Common myeloid progenitor, CD34-positive (primary cell): Measurements from ENCODE around the gene SORL1.

ENCODE experiments used
- CTCF ChIA-PET: fragments of 350-600 bp; sonication (Branson Sonifier 250); formaldehyde crosslinking; loops from one replicate; lab custom pipeline; 2021; ENCODE audit warnings: antibody characterized with exemption; lab: Charles Lee
- POLR2A ChIA-PET: fragments of 350-600 bp; sonication (Branson Sonifier 250); formaldehyde crosslinking; loops from one replicate; lab custom pipeline; 2021; ENCODE audit warnings: antibody characterized with exemption; lab: Charles Lee
- DNase-seq, 3 donors: peaks; one replicate each; pipeline versions ENCODE4 v3.0.0 to v3.0.0-alpha.2; 2013
- H3K27ac ChIP-seq, 2 experiments: 1 replicate in 1 of 2; 2 replicates in 1 of 2; pipeline ENCODE4 v1.7.0; 2013; ENCODE audit warnings: inconsistent platforms in 2 of 2, low read length in 2 of 2, mild to moderate bottlenecking in 2 of 2, low read depth in 1 of 2, moderate library complexity in 1 of 2; ENCODE audit not compliant: severe bottlenecking in 2 of 2, insufficient read depth in 1 of 2, poor library complexity in 1 of 2
- H3K27me3 ChIP-seq, 5 experiments: replicated peaks in 2 of 5; 1 replicate in 3 of 5; 2 replicates in 2 of 5; pipeline versions ENCODE4 v1.6.1 to v1.7.0; 2013; ENCODE audit warnings: low read length in 4 of 5, mild to moderate bottlenecking in 2 of 5, moderate library complexity in 2 of 5, inconsistent platforms in 1 of 5; ENCODE audit not compliant: insufficient read depth in 5 of 5, control insufficient read depth in 4 of 5
- H3K36me3 ChIP-seq, 4 experiments: 1 replicate in 2 of 4; 2 replicates in 2 of 4; pipeline versions ENCODE4 v1.6.1 to v1.7.0; 2013; ENCODE audit warnings: low read length in 3 of 4, control low read depth in 1 of 4, mild to moderate bottlenecking in 1 of 4; ENCODE audit not compliant: control insufficient read depth in 4 of 4, insufficient read depth in 4 of 4
- H3K4me1 ChIP-seq, 4 experiments: 1 replicate in 3 of 4; 2 replicates in 1 of 4; pipeline versions ENCODE4 v1.6.1 to v1.7.1; 2013; ENCODE audit warnings: low read length in 3 of 4, mild to moderate bottlenecking in 3 of 4, control low read depth in 1 of 4, inconsistent platforms in 1 of 4, moderate library complexity in 1 of 4; ENCODE audit not compliant: control insufficient read depth in 4 of 4, insufficient read depth in 4 of 4; ENCODE audit errors: control extremely low read depth in 1 of 4
- H3K4me3 ChIP-seq, 7 experiments: 1 replicate in 4 of 7; 2 replicates in 3 of 7; pipeline versions ENCODE4 v1.5.1 to v1.7.0; 2013; ENCODE audit warnings: mild to moderate bottlenecking in 7 of 7, low read length in 6 of 7, moderate library complexity in 6 of 7, inconsistent platforms in 2 of 7, low read depth in 2 of 7, control low read depth in 1 of 7; ENCODE audit not compliant: insufficient read depth in 4 of 7, control insufficient read depth in 1 of 7; ENCODE audit errors: extremely low read depth in 1 of 7
- H3K9me3 ChIP-seq, 5 experiments: 1 replicate in 4 of 5; 2 replicates in 1 of 5; pipeline versions ENCODE4 v1.6.1 to v1.7.1; 2013; ENCODE audit warnings: low read length in 4 of 5, mild to moderate bottlenecking in 2 of 5, inconsistent platforms in 1 of 5, low read depth in 1 of 5, moderate library complexity in 1 of 5; ENCODE audit not compliant: control insufficient read depth in 4 of 5, insufficient read depth in 2 of 5; ENCODE audit errors: control extremely low read depth in 1 of 5
- WGBS: methylation state at CpG from one replicate; pipeline ENCODE4 v1.1.5; 2013; ENCODE audit not compliant: insufficient coverage; 5-methylcytosine and 5-hydroxymethylcytosine counted together

Gene SORL1

DNA sequence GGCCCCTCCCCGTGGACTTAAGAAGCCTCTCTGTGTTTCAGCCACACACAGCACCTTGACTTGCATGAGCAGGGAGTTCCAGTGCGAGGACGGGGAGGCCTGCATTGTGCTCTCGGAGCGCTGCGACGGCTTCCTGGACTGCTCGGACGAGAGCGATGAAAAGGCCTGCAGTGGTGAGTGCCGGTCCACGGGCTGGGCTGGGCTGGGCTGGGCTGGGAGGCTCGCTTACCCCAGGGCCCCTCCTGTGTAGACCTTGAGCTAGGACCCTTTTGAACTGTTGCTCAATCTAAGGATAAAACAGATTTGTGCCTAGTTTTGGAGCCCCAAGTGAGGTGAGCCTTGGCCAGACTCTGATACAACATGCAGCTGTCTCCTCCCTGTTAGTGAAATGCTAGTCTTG is 152.0 kb downstream of the SORL1 start:
- Histone ChIP-seq H3K4me3 (no peak overlapping the region), H3K4me1 (no peaks in the 10 kb centered on the region), H3K36me3 (peaks cover 47 to 89% (median 71%) of the 10 kb centered on the region in 4 experiments), H3K27me3 (no peaks in the 10 kb centered on the region), H3K9me3 (no peaks in the 10 kb centered on the region), H3K27ac (no peak overlapping the region)
- no peak for DNase-seq
- CTCF ChIA-PET: interaction anchor here (1.1 kb wide), 1 partner anchor 12 kb away, joined by 3 read pairs; no protein-coding TSS in a partner anchor
- POLR2A ChIA-PET: no interaction called here
- WGBS: 100% methylated on average over 13 of the region's 13 CpGs

DNA sequence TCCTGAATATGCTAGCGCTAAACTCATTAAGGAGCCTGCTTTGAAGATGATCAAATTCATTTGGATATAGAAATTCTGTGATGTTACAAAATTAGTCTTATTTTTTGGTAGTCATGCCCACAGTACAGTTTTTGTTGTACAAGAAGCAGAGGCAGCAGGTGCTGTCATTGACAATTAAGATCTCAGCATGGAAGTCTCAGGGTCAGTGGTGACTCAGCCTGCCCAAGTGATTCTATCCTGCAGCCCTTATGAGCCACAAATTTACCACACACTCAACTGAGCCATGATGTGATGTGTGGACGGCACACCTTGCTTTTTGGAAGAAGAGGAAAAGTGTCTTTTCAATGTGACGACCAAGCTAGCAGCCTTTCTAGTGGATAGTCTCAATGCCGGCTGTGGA is 154.2 kb downstream of the SORL1 start:
- Histone ChIP-seq H3K27me3 (no peaks in the 10 kb centered on the region), H3K27ac (no peak overlapping the region), H3K9me3 (no peaks in the 10 kb centered on the region), H3K4me1 (no peaks in the 10 kb centered on the region), H3K36me3 (peaks cover 55 to 100% (median 80%) of the 10 kb centered on the region in 4 experiments), H3K4me3 (no peak overlapping the region)
- POLR2A ChIA-PET: no interaction called here
- DNase-seq: no peak
- 98% methylated on average over 4 of the region's 4 CpGs for WGBS
- CTCF ChIA-PET: no interaction called here

DNA sequence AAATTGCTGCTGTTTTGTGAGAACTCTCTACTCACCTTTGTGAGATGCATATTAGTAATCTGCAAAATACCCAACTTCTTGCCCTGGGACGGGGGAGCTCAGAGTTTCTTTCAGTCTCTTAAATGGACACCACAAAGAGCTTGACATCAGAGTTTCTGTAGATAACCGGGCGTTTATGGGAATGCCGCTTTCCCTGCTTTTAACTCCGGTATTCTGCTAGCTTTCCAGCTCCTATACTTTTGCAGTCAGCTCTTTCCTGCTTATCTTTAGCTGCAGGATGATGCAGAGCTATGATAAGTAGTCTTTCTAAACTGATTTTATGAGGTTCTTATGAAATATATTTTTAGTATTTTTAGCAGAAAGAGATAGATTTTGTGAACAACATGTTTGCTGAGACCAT is 155.2 kb downstream of the SORL1 start:
- ChIA-PET CTCF (no interaction called here), POLR2A (no interaction called here)
- WGBS: 100% methylated on average over 3 of the region's 5 CpGs
- H3K9me3 ChIP-seq: no peaks in the 10 kb centered on the region
- no peaks in the 10 kb centered on the region for H3K4me1 ChIP-seq
- DNase-seq: no peak
- H3K27me3 ChIP-seq: no peaks in the 10 kb centered on the region
- H3K4me3 ChIP-seq: no peak overlapping the region
- peaks cover 57 to 99% (median 81%) of the 10 kb centered on the region in 4 experiments for H3K36me3 ChIP-seq
- no peak overlapping the region for H3K27ac ChIP-seq

DNA sequence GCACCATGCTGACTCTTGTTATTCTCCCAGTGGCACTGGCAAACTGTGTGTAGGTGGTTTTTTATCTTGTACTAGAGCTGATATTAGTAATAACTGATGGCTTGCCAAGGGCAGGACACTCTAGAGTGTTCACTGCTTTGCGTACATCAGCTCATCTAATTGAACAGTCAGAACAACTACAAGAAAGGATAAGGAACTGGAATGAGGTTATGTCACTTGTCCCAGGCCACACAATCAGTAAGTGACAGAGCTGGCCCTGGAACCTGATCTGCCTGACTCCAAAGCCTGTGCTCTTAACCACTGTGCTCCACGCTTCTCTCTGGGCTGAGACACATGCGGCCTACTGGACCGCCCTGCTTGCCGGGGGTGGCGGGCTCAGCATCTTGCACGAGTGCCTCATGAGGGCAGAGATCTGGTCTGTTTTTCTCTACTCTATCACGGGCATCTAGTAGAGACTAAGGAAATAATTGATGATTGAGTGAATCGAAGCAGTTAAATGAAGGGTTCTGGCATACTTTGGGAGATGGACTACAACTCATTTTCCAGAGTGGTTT is 156.5 kb downstream of the SORL1 start:
- Histone ChIP-seq H3K4me1 (no peaks in the 10 kb centered on the region), H3K4me3 (no peak overlapping the region), H3K36me3 (peaks cover 53 to 99% (median 83%) of the 10 kb centered on the region in 4 experiments), H3K9me3 (no peaks in the 10 kb centered on the region), H3K27me3 (no peaks in the 10 kb centered on the region), H3K27ac (no peak overlapping the region)
- ChIA-PET POLR2A (interaction anchor here (0.7 kb wide), 1 partner anchor 306 kb away, joined by 3 read pairs; no protein-coding TSS in a partner anchor), CTCF (no interaction called here)
- DNase-seq: no peak
- WGBS: 99% methylated on average over 8 of the region's 9 CpGs

DNA sequence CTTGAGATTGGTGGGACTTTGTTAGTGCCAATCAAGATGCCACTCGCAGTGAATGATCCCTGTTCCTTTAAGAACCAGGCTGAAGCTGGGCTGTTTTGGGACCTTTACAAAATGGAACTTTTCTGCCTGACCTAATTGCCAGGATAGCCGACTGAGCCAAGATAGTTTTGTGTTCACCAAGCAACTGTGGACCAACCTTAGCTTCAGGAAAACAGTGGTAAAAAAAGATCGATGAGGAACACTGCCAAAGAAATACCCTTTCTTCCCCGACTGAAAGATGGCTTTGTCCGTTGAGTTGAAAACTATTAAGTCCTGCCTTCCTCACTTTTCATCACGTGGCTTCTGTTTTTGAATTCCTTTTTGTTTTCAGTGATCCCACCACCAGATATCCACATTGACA is 158.6 kb downstream of the SORL1 start:
- Histone ChIP-seq H3K9me3 (no peaks in the 10 kb centered on the region), H3K27me3 (no peaks in the 10 kb centered on the region), H3K36me3 (peaks cover 53 to 99% (median 85%) of the 10 kb centered on the region in 4 experiments), H3K27ac (no peak overlapping the region), H3K4me3 (no peak overlapping the region), H3K4me1 (no peaks in the 10 kb centered on the region)
- DNase-seq: no peak
- ChIA-PET CTCF (interaction anchor here (0.7 to 1.0 kb wide), 3 partner anchors 9 to 77 kb away, joined by 3 read pairs; no protein-coding TSS in a partner anchor), POLR2A (interaction anchor here (0.7 kb wide), 1 partner anchor 16 kb away, joined by 3 read pairs; no protein-coding TSS in a partner anchor)
- WGBS: 97% methylated on average over 5 of the region's 6 CpGs

DNA sequence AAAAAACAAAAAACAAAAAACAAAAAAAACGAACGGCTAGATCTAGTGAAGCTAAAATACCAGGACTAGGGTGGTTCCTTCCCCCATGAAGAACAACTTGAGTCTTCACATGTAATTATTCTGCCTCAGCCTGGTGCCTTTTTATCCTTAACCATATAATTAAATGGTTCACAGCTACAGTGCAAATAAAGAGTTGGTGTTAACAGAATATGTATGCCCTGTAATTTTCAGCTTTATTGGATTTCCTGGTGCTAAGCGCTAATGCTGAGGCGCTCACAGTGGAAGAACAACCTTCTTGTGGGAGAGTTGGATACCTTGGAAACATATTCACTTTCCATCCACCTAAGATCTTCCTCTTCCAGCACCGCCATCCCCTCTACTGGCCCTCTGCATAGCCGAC is 159.1 kb downstream of the SORL1 start:
- 98% methylated on average over 5 of the region's 6 CpGs for WGBS
- H3K27ac ChIP-seq: no peak overlapping the region
- no peaks in the 10 kb centered on the region for H3K27me3 ChIP-seq
- no peaks in the 10 kb centered on the region for H3K9me3 ChIP-seq
- DNase-seq: no peak
- H3K4me1 ChIP-seq: peaks cover 0 to 3% (median under 1%) of the 10 kb centered on the region in 4 experiments
- H3K4me3 ChIP-seq: no peak overlapping the region
- ChIA-PET CTCF (interaction anchor here (0.7 to 1.5 kb wide), 3 partner anchors 9 to 77 kb away, joined by 3 to 8 read pairs (median 3); no protein-coding TSS in a partner anchor), POLR2A (no interaction called here)
- peaks cover 53 to 99% (median 87%) of the 10 kb centered on the region in 4 experiments for H3K36me3 ChIP-seq

DNA sequence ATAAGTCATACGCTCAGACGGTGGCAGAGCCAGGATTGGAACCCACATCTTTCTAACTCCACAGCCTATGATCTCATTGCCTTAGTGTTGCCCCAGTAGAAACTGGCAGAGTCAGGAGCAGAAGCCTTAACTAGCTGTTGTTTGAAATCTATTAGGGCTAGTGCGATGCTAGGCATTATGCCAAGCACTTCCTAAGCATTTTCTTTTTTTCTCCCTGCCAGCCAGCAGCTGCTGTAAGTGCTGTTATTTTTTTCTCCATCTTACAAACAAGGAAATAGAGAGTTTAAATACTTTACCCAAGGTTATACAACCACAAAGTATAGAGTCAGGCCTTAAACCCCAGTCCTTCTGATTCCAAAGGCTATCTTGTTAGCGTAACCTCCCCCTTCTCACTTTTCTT is 161.6 kb downstream of the SORL1 start:
- Histone ChIP-seq H3K36me3 (peaks cover 50 to 99% (median 82%) of the 10 kb centered on the region in 4 experiments), H3K27ac (no peak overlapping the region), H3K4me1 (peaks cover 0 to 5% (median 3%) of the 10 kb centered on the region in 4 experiments), H3K27me3 (no peaks in the 10 kb centered on the region), H3K9me3 (no peaks in the 10 kb centered on the region), H3K4me3 (no peak overlapping the region)
- CTCF ChIA-PET: no interaction called here
- POLR2A ChIA-PET: no interaction called here
- DNase-seq: no peak
- 84% methylated on average over 3 of the region's 4 CpGs for WGBS
